Liver (tissue), 9 donors: ENCODE data around the gene A1CF. TPM values are rescaled to one million over a fixed set of nuclear protein-coding genes. Genes with fewer than 3 reads are reported as not detected.

Experiments used
- DNase-seq: peaks from one replicate; pipeline ENCODE4 v3.0.0-alpha.2; 2017; ENCODE audit warnings: low spot score
- H3K27ac ChIP-seq, 2 donors: one replicate each; pipeline ENCODE4 v1.7.0; 2013; ENCODE audit warnings: inconsistent platforms in 2 of 2, low read length in 2 of 2, control low read depth in 1 of 2, low read depth in 1 of 2, mild to moderate bottlenecking in 1 of 2
- H3K27me3 ChIP-seq, 4 donors: one replicate each; pipeline versions ENCODE4 v1.6.1 to v1.7.0; 2013; ENCODE audit warnings: low read length in 3 of 4, inconsistent platforms in 1 of 4, mild to moderate bottlenecking in 1 of 4, moderate library complexity in 1 of 4; ENCODE audit not compliant: control insufficient read depth in 4 of 4, insufficient read depth in 4 of 4
- H3K36me3 ChIP-seq, 4 donors: one replicate each; pipeline versions ENCODE4 v1.6.1 to v1.7.0; 2013; ENCODE audit warnings: low read length in 3 of 4, mild to moderate bottlenecking in 3 of 4, low read depth in 1 of 4, moderate library complexity in 1 of 4; ENCODE audit not compliant: control insufficient read depth in 4 of 4, insufficient read depth in 3 of 4
- H3K4me1 ChIP-seq, 4 donors: one replicate each; pipeline versions ENCODE4 v1.6.1 to v1.7.0; 2013; ENCODE audit warnings: low read length in 3 of 4, mild to moderate bottlenecking in 3 of 4, moderate library complexity in 1 of 4; ENCODE audit not compliant: control insufficient read depth in 4 of 4, insufficient read depth in 4 of 4
- H3K4me3 ChIP-seq, 3 donors: one replicate each; pipeline versions ENCODE4 v1.6.1 to v1.7.0; 2013; ENCODE audit warnings: low read length in 3 of 3, control low read depth in 1 of 3, low read depth in 1 of 3, mild to moderate bottlenecking in 1 of 3
- H3K9ac ChIP-seq, 2 donors: one replicate each; pipeline ENCODE4 v1.7.0; 2013; ENCODE audit warnings: low read length in 2 of 2, mild to moderate bottlenecking in 2 of 2, moderate library complexity in 2 of 2, control low read depth in 1 of 2, low read depth in 1 of 2
- H3K9me3 ChIP-seq, 4 donors: one replicate each; pipeline versions ENCODE4 v1.6.1 to v1.7.0; 2013; ENCODE audit warnings: low read length in 3 of 4; ENCODE audit not compliant: control insufficient read depth in 4 of 4
- ATF3 ChIP-seq: IDR thresholded peaks from 2 replicates; pipeline ENCODE4 v1.6.1; 2016; ENCODE audit warnings: antibody characterized with exemption
- CTCF ChIP-seq: fragments of 150-350 bp; IDR thresholded peaks from 2 replicates; pipeline ENCODE4 v1.5.1; 2017; ENCODE audit warnings: improper control_type of control experiment, low read depth, low read length; ENCODE audit not compliant: missing input control
- EGR1 ChIP-seq, 2 donors: IDR thresholded peaks; 2 replicates each; pipeline ENCODE4 v1.6.1; 2016 to 2018; ENCODE audit warnings: antibody characterized with exemption in 2 of 2, low read depth in 2 of 2
- FOXA1 ChIP-seq: IDR thresholded peaks from 2 replicates; pipeline ENCODE4 v1.6.1; 2016; ENCODE audit warnings: antibody characterized with exemption
- FOXA2 ChIP-seq: IDR thresholded peaks from 2 replicates; pipeline ENCODE4 v1.6.1; 2016; ENCODE audit warnings: antibody characterized with exemption
- GABPA ChIP-seq, 2 donors: IDR thresholded peaks in 1 of 2; conservative IDR thresholded peaks in 1 of 2; 2 replicates each; pipeline ENCODE4 v1.6.1; 2016; ENCODE audit warnings: antibody characterized with exemption in 2 of 2, mild to moderate bottlenecking in 1 of 2, moderate library complexity in 1 of 2
- HNF4A ChIP-seq, 2 donors: conservative IDR thresholded peaks; 2 replicates each; pipeline ENCODE4 v1.6.1; 2016; ENCODE audit warnings: antibody characterized with exemption in 2 of 2, mild to moderate bottlenecking in 2 of 2
- HNF4G ChIP-seq: IDR thresholded peaks from 2 replicates; pipeline ENCODE4 v1.6.1; 2016; ENCODE audit warnings: antibody characterized with exemption
- JUND ChIP-seq, 2 donors: IDR thresholded peaks; 2 replicates each; pipeline ENCODE4 v1.6.1; 2016; ENCODE audit warnings: antibody characterized with exemption in 2 of 2
- MAX ChIP-seq: IDR thresholded peaks from 2 replicates; pipeline ENCODE4 v1.6.1; 2016; ENCODE audit warnings: antibody characterized with exemption
- NR2F2 ChIP-seq: IDR thresholded peaks from 2 replicates; pipeline ENCODE4 v1.6.1; 2016; ENCODE audit warnings: antibody characterized with exemption
- RAD21 ChIP-seq, 2 donors: IDR thresholded peaks; 2 replicates each; pipeline ENCODE4 v1.6.1; 2016; ENCODE audit warnings: antibody characterized with exemption in 2 of 2, mild to moderate bottlenecking in 2 of 2
- RXRA ChIP-seq, 2 donors: IDR thresholded peaks; 2 replicates each; pipeline ENCODE4 v1.6.1; 2017 to 2018; ENCODE audit warnings: antibody characterized with exemption in 2 of 2, mild to moderate bottlenecking in 1 of 2
- SP1 ChIP-seq: IDR thresholded peaks from 2 replicates; pipeline ENCODE4 v1.6.1; 2018; ENCODE audit warnings: antibody characterized with exemption, mild to moderate bottlenecking
- TAF1 ChIP-seq: conservative IDR thresholded peaks from 2 replicates; pipeline ENCODE4 v1.6.1; 2016; ENCODE audit warnings: antibody characterized with exemption, mild to moderate bottlenecking
- YY1 ChIP-seq: IDR thresholded peaks from 2 replicates; pipeline ENCODE4 v1.6.1; 2016; ENCODE audit warnings: antibody characterized with exemption, mild to moderate bottlenecking
- WGBS: extraction: QIAGEN DNeasy Blood & Tissue Kit; methylation state at CpG from one replicate; pipeline ENCODE4 v1.1.7; 2013; 5-methylcytosine and 5-hydroxymethylcytosine counted together
- polyA plus RNA-seq, 2 donors: library from polyadenylated mRNA; stranded (reverse) in 1 of 2; unstranded in 1 of 2; fragments of 200-250 nt in 1 of 2; fragments of >200 nt in 1 of 2; fragmentation: Nextera tagmentation in 1 of 2; extraction: Ambion mirVana in 1 of 2; gene quantifications; one replicate each; pipeline versions ENCODE4 v1.2.1 to v1.2.3, GENCODE V29; 2013 to 2015
- total RNA-seq, 2 donors: library from RNA; depleted of rRNA; stranded (reverse); fragments of >200 nt; gene quantifications; one replicate each; pipeline ENCODE4 v1.2.3, GENCODE V29; 2014
- TF ChIP-seq, protein P1 (sequence below): IDR thresholded peaks from 2 replicates; pipeline ENCODE4 v1.6.1; 2016; ENCODE audit warnings: antibody characterized with exemption
- TF ChIP-seq, protein P2 (sequence below): IDR thresholded peaks from 2 replicates; pipeline ENCODE4 v1.6.1; 2016; ENCODE audit warnings: antibody characterized with exemption, mild to moderate bottlenecking
- donor health status: healthy.
- donor health status: healthy.
- donor health status: healthy.
- donor health status: healthy.
- donor health status: healthy.

The A1CF gene
- total and polyA plus RNA-seq, 4 donors: 31.8 to 198 (median 111) TPM

DNA sequence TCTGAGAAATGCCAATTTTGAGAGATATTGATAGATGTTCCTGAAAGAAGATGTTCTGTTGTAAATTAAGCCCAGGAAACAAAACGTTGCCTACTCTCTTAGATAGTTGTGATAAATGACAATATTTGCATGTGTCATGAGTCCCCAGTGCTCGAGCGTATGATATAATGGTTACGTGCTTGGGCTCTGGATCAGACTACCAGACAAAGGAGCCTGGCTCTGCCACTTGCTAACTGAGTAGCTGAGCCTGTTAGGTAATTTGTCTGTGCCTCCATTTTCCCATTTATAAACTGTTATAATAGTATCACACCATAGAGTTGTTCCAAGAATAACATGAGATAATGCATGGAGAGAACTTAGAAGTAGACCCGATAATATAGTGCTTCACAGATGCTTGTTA, 1.8 kb downstream of the A1CF start:
- Histone ChIP-seq H3K4me1 (peaks cover 8 to 50% (median 31%) of the 10 kb centered on the region in 4 donors), H3K9me3 (no peaks in the 10 kb centered on the region), H3K36me3 (peaks cover 0 to 3% (median 0%) of the 10 kb centered on the region in 4 donors), H3K4me3 (peak overlapping the region; percentile 55 to 90 (median 79)), H3K9ac (peak overlapping the region; percentile 84 to 96), H3K27ac (peak overlapping the region; percentile 84 to 93), H3K27me3 (no peaks in the 10 kb centered on the region)
- DNase-seq: no peak
- 26% methylated on average over 5 of the region's 5 CpGs for WGBS
- no peak for TF ChIP-seq FOXA2
- no peak for TF ChIP-seq CTCF
- TF ChIP-seq EGR1 (IDR thresholded peaks at IDR 0.05; ENCODE audit: low read depth in 2 of 2): no peak
- TF ChIP-seq NR2F2: no peak
- TF ChIP-seq, protein P1, sequence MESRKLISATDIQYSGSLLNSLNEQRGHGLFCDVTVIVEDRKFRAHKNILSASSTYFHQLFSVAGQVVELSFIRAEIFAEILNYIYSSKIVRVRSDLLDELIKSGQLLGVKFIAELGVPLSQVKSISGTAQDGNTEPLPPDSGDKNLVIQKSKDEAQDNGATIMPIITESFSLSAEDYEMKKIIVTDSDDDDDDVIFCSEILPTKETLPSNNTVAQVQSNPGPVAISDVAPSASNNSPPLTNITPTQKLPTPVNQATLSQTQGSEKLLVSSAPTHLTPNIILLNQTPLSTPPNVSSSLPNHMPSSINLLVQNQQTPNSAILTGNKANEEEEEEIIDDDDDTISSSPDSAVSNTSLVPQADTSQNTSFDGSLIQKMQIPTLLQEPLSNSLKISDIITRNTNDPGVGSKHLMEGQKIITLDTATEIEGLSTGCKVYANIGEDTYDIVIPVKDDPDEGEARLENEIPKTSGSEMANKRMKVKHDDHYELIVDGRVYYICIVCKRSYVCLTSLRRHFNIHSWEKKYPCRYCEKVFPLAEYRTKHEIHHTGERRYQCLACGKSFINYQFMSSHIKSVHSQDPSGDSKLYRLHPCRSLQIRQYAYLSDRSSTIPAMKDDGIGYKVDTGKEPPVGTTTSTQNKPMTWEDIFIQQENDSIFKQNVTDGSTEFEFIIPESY: no peak
- no peak for TF ChIP-seq JUND (IDR thresholded peaks at IDR 0.05)
- TF ChIP-seq MAX: no peak
- TF ChIP-seq ATF3: no peak
- TF ChIP-seq, protein P2, sequence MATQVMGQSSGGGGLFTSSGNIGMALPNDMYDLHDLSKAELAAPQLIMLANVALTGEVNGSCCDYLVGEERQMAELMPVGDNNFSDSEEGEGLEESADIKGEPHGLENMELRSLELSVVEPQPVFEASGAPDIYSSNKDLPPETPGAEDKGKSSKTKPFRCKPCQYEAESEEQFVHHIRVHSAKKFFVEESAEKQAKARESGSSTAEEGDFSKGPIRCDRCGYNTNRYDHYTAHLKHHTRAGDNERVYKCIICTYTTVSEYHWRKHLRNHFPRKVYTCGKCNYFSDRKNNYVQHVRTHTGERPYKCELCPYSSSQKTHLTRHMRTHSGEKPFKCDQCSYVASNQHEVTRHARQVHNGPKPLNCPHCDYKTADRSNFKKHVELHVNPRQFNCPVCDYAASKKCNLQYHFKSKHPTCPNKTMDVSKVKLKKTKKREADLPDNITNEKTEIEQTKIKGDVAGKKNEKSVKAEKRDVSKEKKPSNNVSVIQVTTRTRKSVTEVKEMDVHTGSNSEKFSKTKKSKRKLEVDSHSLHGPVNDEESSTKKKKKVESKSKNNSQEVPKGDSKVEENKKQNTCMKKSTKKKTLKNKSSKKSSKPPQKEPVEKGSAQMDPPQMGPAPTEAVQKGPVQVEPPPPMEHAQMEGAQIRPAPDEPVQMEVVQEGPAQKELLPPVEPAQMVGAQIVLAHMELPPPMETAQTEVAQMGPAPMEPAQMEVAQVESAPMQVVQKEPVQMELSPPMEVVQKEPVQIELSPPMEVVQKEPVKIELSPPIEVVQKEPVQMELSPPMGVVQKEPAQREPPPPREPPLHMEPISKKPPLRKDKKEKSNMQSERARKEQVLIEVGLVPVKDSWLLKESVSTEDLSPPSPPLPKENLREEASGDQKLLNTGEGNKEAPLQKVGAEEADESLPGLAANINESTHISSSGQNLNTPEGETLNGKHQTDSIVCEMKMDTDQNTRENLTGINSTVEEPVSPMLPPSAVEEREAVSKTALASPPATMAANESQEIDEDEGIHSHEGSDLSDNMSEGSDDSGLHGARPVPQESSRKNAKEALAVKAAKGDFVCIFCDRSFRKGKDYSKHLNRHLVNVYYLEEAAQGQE: peak; percentile 52
- no peak for TF ChIP-seq FOXA1
- TF ChIP-seq RXRA (IDR thresholded peaks at IDR 0.05): no peak
- TF ChIP-seq TAF1: peak; percentile 94
- TF ChIP-seq YY1: peak; percentile 73
- peak in 1 of 2 donors; percentile 16 for TF ChIP-seq RAD21 (IDR thresholded peaks at IDR 0.05)
- no peak for TF ChIP-seq HNF4A (conservative IDR thresholded peaks at IDR 0.05)
- TF ChIP-seq SP1: no peak
- TF ChIP-seq HNF4G: no peak
- no peak for TF ChIP-seq GABPA (IDR thresholded peaks at IDR 0.05 in 1 of 2, conservative IDR thresholded peaks at IDR 0.05 in 1 of 2)
